ENCODE data around the gene BCL11A. TPM values are rescaled to one million over a fixed set of nuclear protein-coding genes. Genes with fewer than 3 reads are reported as not detected.

BCL11A gene
- total RNA-seq, 1 donor from 2014 or later: 27.1 TPM

- H3K4me3 ChIP-seq: no peak overlapping the region
- intact Hi-C loops (cut with micrococcal nuclease): no loop called here
- no peak overlapping the region for H3K27ac ChIP-seq (replicated peaks)
- TF ChIP-seq CTCF (IDR thresholded peaks at IDR 0.05; ENCODE audit: borderline replicate concordance): no peak
- H3K4me1 ChIP-seq: peaks cover 29% of the 10 kb centered on the region
- no peaks in the 10 kb centered on the region for H3K36me3 ChIP-seq
- no peaks in the 10 kb centered on the region for H3K27me3 ChIP-seq (ENCODE audit: low read depth)
- no peak for DNase-seq
- no peaks in the 10 kb centered on the region for H3K9me3 ChIP-seq (replicated peaks)
Observed at GRCh38 chr2:60411295-60411694, 142.2 kb downstream of the BCL11A start.

GRCh38 chr2:60410456-60411146 is 142.9 kb downstream of the BCL11A start:
- H3K9me3 ChIP-seq (replicated peaks): no peaks in the 10 kb centered on the region
- DNase-seq: no peak
- no peak for TF ChIP-seq CTCF (IDR thresholded peaks at IDR 0.05; ENCODE audit: borderline replicate concordance)
- intact Hi-C loops (cut with micrococcal nuclease): no loop called here
- no peaks in the 10 kb centered on the region for H3K36me3 ChIP-seq
- H3K4me1 ChIP-seq: peaks cover 22% of the 10 kb centered on the region
- peaks cover 6% of the 10 kb centered on the region for H3K27me3 ChIP-seq (ENCODE audit: low read depth)
- no peak overlapping the region for H3K4me3 ChIP-seq
- no peak overlapping the region for H3K27ac ChIP-seq (replicated peaks)

- Histone ChIP-seq H3K27me3 (ENCODE audit: low read depth) (peaks cover 6% of the 10 kb centered on the region), H3K27ac (replicated peaks) (no peak overlapping the region), H3K4me3 (no peak overlapping the region), H3K9me3 (replicated peaks) (no peaks in the 10 kb centered on the region), H3K36me3 (no peaks in the 10 kb centered on the region), H3K4me1 (peaks cover 21% of the 10 kb centered on the region)
- intact Hi-C loops (cut with micrococcal nuclease): no loop called here
- TF ChIP-seq CTCF (IDR thresholded peaks at IDR 0.05; ENCODE audit: borderline replicate concordance): no peak
- DNase-seq: no peak
Observed at GRCh38 chr2:60409531-60409871, 144.0 kb downstream of the BCL11A start.

GRCh38 chr2:60408811-60409530 is 144.5 kb downstream of the BCL11A start:
- H3K36me3 ChIP-seq: no peaks in the 10 kb centered on the region
- no peak overlapping the region for H3K27ac ChIP-seq (replicated peaks)
- no peak overlapping the region for H3K4me3 ChIP-seq
- H3K9me3 ChIP-seq (replicated peaks): no peaks in the 10 kb centered on the region
- DNase-seq: no peak
- H3K4me1 ChIP-seq: peaks cover 21% of the 10 kb centered on the region
- intact Hi-C loops (cut with micrococcal nuclease): no loop called here
- H3K27me3 ChIP-seq (ENCODE audit: low read depth): peaks cover 6% of the 10 kb centered on the region
- no peak for TF ChIP-seq CTCF (IDR thresholded peaks at IDR 0.05; ENCODE audit: borderline replicate concordance)

- intact Hi-C loops (cut with micrococcal nuclease): no loop called here
Observed at GRCh38 chr2:60408207-60408606, 145.2 kb downstream of the BCL11A start.

More at GRCh38 chr2:60408207-60408606, 145.2 kb downstream of the BCL11A start:
- Histone ChIP-seq H3K36me3 (no peaks in the 10 kb centered on the region), H3K27me3 (ENCODE audit: low read depth) (peaks cover 6% of the 10 kb centered on the region), H3K27ac (replicated peaks) (no peak overlapping the region), H3K4me1 (peaks cover 21% of the 10 kb centered on the region), H3K9me3 (replicated peaks) (no peaks in the 10 kb centered on the region), H3K4me3 (no peak overlapping the region)
- DNase-seq: no peak
- no peak for TF ChIP-seq CTCF (IDR thresholded peaks at IDR 0.05; ENCODE audit: borderline replicate concordance)

All from left ventricle myocardium inferior (tissue), 1 donor.